Ishikawa (cell line): Measurements from ENCODE around the gene KLHDC8B.

ENCODE experiments used
- CEBPB ChIP-seq: IDR thresholded peaks from 2 replicates; pipeline ENCODE4 v1.6.1; 2012
- CREB1 ChIP-seq: IDR thresholded peaks from 2 replicates; pipeline ENCODE4 v1.6.1; 2012; ENCODE audit warnings: low read depth
- EGR1 ChIP-seq: IDR thresholded peaks from 2 replicates; pipeline ENCODE4 v1.6.1; 2012
- EP300 ChIP-seq: IDR thresholded peaks from 2 replicates; pipeline ENCODE4 v1.6.1; 2012; ENCODE audit warnings: borderline replicate concordance
- FOXM1 ChIP-seq: IDR thresholded peaks from 2 replicates; pipeline ENCODE4 v1.6.1; 2012; ENCODE audit warnings: low read depth, borderline replicate concordance
- NFIC ChIP-seq: IDR thresholded peaks from 2 replicates; pipeline ENCODE4 v1.6.1; 2012
- RAD21 ChIP-seq: IDR thresholded peaks from 2 replicates; pipeline ENCODE4 v1.6.1; 2012; ENCODE audit warnings: low read depth
- TAF1 ChIP-seq: IDR thresholded peaks from 2 replicates; pipeline ENCODE4 v1.6.1; 2012; ENCODE audit warnings: low read depth, mild to moderate bottlenecking
- TCF12 ChIP-seq: IDR thresholded peaks from 2 replicates; pipeline ENCODE4 v1.6.1; 2012; ENCODE audit warnings: low read depth
- TEAD4 ChIP-seq: IDR thresholded peaks from 2 replicates; pipeline ENCODE4 v1.6.1; 2012
- YY1 ChIP-seq: IDR thresholded peaks from 2 replicates; pipeline ENCODE4 v1.6.1; 2012; ENCODE audit warnings: low read depth
- ZBTB7A ChIP-seq: IDR thresholded peaks from 2 replicates; pipeline ENCODE4 v1.6.1; 2012; ENCODE audit warnings: low read depth
- TF ChIP-seq, protein P1 (sequence below): IDR thresholded peaks from 2 replicates; pipeline ENCODE4 v1.6.1; 2012; ENCODE audit warnings: low read depth, mild to moderate bottlenecking
- TF ChIP-seq, protein P2 (sequence below): IDR thresholded peaks from 2 replicates; pipeline ENCODE4 v1.6.1; 2012
- TF ChIP-seq, protein P3 (sequence below): IDR thresholded peaks from 2 replicates; pipeline ENCODE4 v1.6.1; 2012

Gene KLHDC8B

DNA sequence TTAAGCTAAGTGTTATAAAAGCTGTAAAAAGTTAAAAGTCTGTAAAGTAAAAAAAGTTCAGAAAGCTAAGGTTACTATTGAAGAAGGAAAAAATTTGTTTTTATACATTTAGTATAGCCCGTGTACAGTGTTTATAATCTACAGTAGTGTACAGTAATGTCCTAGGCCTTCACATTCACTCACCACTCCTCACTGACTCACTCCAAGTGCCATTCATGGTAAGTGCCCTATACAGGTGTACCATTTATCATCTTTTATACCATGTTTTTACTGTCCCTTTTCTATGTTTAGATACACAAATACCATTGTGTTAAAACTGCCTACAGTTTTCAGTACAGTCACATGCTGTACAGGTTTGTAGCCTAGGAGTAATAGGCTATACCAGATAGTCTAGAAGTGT, 14.1 kb upstream of the KLHDC8B start:
- TF ChIP-seq YY1: no peak
- TF ChIP-seq, protein P1, sequence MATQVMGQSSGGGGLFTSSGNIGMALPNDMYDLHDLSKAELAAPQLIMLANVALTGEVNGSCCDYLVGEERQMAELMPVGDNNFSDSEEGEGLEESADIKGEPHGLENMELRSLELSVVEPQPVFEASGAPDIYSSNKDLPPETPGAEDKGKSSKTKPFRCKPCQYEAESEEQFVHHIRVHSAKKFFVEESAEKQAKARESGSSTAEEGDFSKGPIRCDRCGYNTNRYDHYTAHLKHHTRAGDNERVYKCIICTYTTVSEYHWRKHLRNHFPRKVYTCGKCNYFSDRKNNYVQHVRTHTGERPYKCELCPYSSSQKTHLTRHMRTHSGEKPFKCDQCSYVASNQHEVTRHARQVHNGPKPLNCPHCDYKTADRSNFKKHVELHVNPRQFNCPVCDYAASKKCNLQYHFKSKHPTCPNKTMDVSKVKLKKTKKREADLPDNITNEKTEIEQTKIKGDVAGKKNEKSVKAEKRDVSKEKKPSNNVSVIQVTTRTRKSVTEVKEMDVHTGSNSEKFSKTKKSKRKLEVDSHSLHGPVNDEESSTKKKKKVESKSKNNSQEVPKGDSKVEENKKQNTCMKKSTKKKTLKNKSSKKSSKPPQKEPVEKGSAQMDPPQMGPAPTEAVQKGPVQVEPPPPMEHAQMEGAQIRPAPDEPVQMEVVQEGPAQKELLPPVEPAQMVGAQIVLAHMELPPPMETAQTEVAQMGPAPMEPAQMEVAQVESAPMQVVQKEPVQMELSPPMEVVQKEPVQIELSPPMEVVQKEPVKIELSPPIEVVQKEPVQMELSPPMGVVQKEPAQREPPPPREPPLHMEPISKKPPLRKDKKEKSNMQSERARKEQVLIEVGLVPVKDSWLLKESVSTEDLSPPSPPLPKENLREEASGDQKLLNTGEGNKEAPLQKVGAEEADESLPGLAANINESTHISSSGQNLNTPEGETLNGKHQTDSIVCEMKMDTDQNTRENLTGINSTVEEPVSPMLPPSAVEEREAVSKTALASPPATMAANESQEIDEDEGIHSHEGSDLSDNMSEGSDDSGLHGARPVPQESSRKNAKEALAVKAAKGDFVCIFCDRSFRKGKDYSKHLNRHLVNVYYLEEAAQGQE: no peak
- TF ChIP-seq CEBPB: no peak
- no peak for TF ChIP-seq TAF1
- TF ChIP-seq RAD21: no peak
- TF ChIP-seq TEAD4: no peak
- TF ChIP-seq FOXM1: no peak
- TF ChIP-seq, protein P2, sequence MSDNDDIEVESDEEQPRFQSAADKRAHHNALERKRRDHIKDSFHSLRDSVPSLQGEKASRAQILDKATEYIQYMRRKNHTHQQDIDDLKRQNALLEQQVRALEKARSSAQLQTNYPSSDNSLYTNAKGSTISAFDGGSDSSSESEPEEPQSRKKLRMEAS: no peak
- no peak for TF ChIP-seq CREB1
- TF ChIP-seq EGR1: no peak
- TF ChIP-seq EP300: no peak

DNA sequence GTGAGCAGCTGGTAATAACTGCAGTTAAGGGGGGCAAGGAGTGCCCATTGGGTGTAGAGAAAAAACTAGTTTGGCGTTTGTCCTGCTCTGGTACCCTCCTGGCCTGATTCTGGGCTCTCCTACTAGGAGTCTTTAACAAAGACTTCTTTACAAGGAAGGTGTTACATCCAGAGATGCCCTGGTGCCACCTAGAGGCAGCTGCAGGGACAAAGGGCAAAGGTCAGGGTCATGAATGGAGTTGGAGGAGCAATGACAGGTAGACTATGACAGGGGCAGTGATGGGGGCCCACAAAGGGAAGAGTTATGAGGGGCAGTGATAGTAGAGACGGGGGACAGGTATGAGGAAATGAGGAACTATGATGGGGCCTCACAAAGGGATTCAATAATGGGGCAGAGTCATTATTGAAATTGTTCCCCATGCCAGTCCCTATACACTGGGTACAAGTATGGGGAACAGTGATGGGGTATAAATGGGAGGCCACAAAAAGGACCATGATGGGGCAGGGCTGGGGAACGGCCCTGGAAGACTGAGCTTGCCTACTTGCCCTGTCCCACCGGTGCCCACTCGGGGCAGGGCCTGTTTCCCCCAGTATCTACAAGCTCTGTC, 13.2 kb upstream of the KLHDC8B start:
- TF ChIP-seq RAD21: peak; percentile 74
- TF ChIP-seq EP300: no peak

DNA sequence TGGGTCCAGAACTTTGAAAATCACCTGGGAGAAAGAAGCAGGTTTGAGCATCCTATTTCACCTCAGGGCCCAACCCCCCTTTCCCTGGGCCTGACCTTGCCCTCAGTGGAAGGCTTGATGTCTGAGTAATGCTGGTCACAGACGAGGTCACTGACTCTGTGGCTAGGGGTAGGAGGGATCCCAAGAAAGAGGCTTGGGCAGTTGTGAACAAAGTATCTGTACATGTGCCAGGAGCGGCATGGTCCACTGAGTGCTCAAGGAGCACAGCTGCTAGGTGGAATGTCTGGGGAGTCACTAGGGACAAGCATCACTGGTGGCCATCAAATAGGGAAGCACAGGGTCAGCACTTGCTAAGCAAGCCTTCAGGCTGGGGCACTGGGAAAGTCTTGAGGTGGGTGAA, 12.6 kb upstream of the KLHDC8B start:
- TF ChIP-seq EP300 (no peak), TCF12 (no peak), EGR1 (no peak), TEAD4 (no peak), ZBTB7A (no peak), NFIC (no peak), CEBPB (no peak), CREB1 (no peak), RAD21 (no peak), FOXM1 (no peak), YY1 (no peak), TAF1 (no peak)
- TF ChIP-seq, protein P1: no peak
- TF ChIP-seq, protein P2: no peak

DNA sequence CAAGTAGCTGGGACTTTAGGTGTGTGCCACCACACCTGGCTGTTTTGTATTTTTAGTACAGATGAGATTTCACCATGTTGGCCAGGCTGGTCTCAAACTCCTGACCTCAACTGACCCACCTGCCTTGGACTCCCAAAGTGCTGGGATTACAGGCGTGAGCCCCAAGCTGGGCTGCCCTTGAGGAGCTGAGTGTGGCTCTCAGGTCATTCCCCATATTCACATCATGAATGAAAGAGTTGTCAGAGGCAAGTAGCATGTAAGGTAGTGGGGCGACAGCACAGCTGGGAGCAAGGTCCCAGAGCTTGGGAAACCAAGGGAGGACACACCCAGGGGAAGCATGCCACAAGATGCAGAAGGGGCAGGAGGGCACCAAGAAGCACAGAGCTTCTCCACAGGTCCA, 10.2 kb upstream of the KLHDC8B start:
- TF ChIP-seq NFIC: no peak
- TF ChIP-seq FOXM1: no peak
- no peak for TF ChIP-seq ZBTB7A
- no peak for TF ChIP-seq CEBPB
- no peak for TF ChIP-seq EP300
- no peak for TF ChIP-seq TCF12
- TF ChIP-seq TEAD4: no peak
- no peak for TF ChIP-seq YY1
- TF ChIP-seq, protein P2: no peak
- TF ChIP-seq, protein P1: no peak
- TF ChIP-seq TAF1: no peak
- TF ChIP-seq RAD21: no peak
- no peak for TF ChIP-seq CREB1
- TF ChIP-seq, protein P3, sequence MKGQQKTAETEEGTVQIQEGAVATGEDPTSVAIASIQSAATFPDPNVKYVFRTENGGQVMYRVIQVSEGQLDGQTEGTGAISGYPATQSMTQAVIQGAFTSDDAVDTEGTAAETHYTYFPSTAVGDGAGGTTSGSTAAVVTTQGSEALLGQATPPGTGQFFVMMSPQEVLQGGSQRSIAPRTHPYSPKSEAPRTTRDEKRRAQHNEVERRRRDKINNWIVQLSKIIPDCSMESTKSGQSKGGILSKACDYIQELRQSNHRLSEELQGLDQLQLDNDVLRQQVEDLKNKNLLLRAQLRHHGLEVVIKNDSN: no peak
- no peak for TF ChIP-seq EGR1

DNA sequence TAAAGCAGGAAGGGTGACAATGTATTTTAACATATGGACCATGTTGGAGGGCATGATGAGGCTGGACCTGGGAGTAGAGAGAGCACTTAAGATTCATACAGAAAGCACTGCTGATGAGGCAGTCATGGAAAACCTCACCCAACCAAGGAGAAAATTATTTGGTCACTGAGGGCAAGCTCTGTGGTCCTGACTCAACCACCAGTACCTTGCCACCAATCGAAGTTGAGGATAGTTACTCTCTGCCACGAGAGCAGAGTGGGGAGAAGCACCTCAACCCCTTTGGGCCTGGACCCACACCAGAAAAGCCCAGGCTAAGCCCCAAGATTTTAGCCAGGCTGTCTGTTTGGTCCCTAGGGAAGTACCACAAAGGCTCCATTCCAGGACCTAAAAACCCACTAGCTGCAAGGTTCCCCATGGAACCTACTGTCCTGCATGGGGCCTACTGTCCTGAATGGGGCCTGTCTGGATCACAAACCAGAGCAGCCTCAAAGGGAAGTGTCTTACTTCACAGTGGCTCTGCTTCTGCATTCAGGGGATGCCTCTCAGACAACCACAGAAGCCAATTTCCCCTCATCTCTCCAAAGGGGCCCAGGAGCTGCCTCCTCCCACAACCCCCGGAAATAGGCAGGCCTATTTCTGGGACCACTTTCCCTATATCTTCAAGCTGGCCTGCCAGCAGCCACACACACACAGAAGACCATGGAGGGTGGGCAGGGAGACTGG, 9.4 kb upstream of the KLHDC8B start:
- TF ChIP-seq, protein P3: no peak
- TF ChIP-seq TCF12 (no peak), TEAD4 (no peak), CREB1 (no peak), EP300 (no peak), FOXM1 (no peak), YY1 (no peak), EGR1 (no peak), ZBTB7A (no peak), NFIC (no peak)
- TF ChIP-seq, protein P2: no peak
- TF ChIP-seq, protein P1: no peak
